ENCODE measurements around the gene FRY.

DNA sequence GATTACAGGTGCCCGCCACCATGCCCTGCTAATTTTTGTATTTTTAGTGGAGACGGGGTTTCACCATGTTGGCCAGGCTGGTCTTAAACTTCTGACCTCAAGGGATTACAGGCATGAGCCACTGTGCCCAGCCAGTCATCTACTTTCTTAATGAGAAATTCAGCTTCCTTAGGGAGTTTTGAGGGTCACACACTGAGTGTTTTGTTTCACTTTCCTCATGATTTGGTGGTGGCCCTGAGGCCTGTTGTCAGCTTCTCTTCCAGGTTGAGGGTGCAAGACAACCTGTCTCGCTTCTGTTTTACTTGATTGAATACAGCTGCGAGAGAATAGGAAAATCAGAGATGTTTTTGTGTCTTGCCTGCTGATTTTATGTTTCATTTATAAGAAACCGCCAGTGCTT is 9.9 kb downstream of the FRY start:
- TF ChIP-seq, protein P1, sequence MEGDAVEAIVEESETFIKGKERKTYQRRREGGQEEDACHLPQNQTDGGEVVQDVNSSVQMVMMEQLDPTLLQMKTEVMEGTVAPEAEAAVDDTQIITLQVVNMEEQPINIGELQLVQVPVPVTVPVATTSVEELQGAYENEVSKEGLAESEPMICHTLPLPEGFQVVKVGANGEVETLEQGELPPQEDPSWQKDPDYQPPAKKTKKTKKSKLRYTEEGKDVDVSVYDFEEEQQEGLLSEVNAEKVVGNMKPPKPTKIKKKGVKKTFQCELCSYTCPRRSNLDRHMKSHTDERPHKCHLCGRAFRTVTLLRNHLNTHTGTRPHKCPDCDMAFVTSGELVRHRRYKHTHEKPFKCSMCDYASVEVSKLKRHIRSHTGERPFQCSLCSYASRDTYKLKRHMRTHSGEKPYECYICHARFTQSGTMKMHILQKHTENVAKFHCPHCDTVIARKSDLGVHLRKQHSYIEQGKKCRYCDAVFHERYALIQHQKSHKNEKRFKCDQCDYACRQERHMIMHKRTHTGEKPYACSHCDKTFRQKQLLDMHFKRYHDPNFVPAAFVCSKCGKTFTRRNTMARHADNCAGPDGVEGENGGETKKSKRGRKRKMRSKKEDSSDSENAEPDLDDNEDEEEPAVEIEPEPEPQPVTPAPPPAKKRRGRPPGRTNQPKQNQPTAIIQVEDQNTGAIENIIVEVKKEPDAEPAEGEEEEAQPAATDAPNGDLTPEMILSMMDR (conservative IDR thresholded peaks at IDR 0.05; ENCODE audit: low read length): no peak
- no peak for TF ChIP-seq EZH2phosphoT487 (IDR thresholded peaks at IDR 0.05; ENCODE audit: borderline replicate concordance)
